Frontal cortex (tissue), 4 donors: ENCODE data around the gene POLR2B. TPM values are rescaled to one million over a fixed set of nuclear protein-coding genes. Genes with fewer than 3 reads are reported as not detected.
"Not testable (repeated sequence)": the region's sequence is repeated elsewhere in the genome, so short reads cannot be mapped to it uniquely, and the experiment has no call there.

ENCODE experiments used
- DNase-seq, 2 donors: peaks; one replicate each; pipeline ENCODE4 v3.0.0; 2012; ENCODE audit warnings: low spot score in 2 of 2
- FAIRE-seq: peaks from 2 replicates; lab custom pipeline; 2012; peaks lifted over from hg19 to GRCh38; lab: Jason Lieb, UNC
- total RNA-seq: library from RNA; depleted of rRNA; stranded (reverse); fragments of >200 nt; gene quantifications from one replicate; pipeline ENCODE4 v1.2.3, GENCODE V29; 2014
- donor health status: control.
- donor health status: control.
- donor health status: control.

Gene POLR2B
- total RNA-seq, 1 donor from 2014 or later = 247 TPM

GRCh38 chr4:57048590-57049304 is 70.1 kb downstream of the POLR2B start:
- FAIRE-seq = no peak
- DNase-seq = no peak

GRCh38 chr4:57051095-57051494 is 72.4 kb downstream of the POLR2B start:
- DNase-seq = no peak
- no peak for FAIRE-seq

- DNase-seq (no peak), FAIRE-seq (no peak)
Measured at GRCh38 chr4:57051524-57051923, 72.8 kb downstream of the POLR2B start.

- FAIRE-seq = no peak
Measured at GRCh38 chr4:57053508-57053907, 74.8 kb downstream of the POLR2B start.

GRCh38 chr4:57055886-57056285 is 77.2 kb downstream of the POLR2B start:
- no peak for DNase-seq
- no peak for FAIRE-seq

More at GRCh38 chr4:57053508-57053907, 74.8 kb downstream of the POLR2B start:
- no peak for DNase-seq

- DNase-seq (no peak), FAIRE-seq (no peak)
Measured at GRCh38 chr4:57059890-57060716, 81.4 kb downstream of the POLR2B start.

GRCh38 chr4:57060717-57061067 is 82.0 kb downstream of the POLR2B start:
- DNase-seq, FAIRE-seq: not testable (repeated sequence)

- DNase-seq = no peak
- no peak for FAIRE-seq
Measured at GRCh38 chr4:57061395-57061794, 82.7 kb downstream of the POLR2B start.

- DNase-seq (no peak), FAIRE-seq (no peak)
Measured at GRCh38 chr4:57063518-57063917, 84.8 kb downstream of the POLR2B start.

- DNase-seq = no peak
- no peak for FAIRE-seq
Measured at GRCh38 chr4:57064120-57064519, 85.4 kb downstream of the POLR2B start.

- DNase-seq (peak in 1 of 2 donors; percentile 20), FAIRE-seq (no peak)
Measured at GRCh38 chr4:57064811-57065711, 86.4 kb downstream of the POLR2B start.

GRCh38 chr4:57065730-57066482 is 87.2 kb downstream of the POLR2B start:
- FAIRE-seq (no peak), DNase-seq (no peak)

- DNase-seq (no peak), FAIRE-seq (no peak)
Measured at GRCh38 chr4:57068237-57068981, 89.7 kb downstream of the POLR2B start.

GRCh38 chr4:57070461-57070860 is 91.8 kb downstream of the POLR2B start:
- DNase-seq (no peak), FAIRE-seq (no peak)

- FAIRE-seq = no peak
- DNase-seq = no peak
Measured at GRCh38 chr4:57071326-57071725, 92.6 kb downstream of the POLR2B start.

- no peak for DNase-seq
- FAIRE-seq = no peak
Measured at GRCh38 chr4:57073559-57073958, 94.9 kb downstream of the POLR2B start.

- DNase-seq (no peak), FAIRE-seq (no peak)
Measured at GRCh38 chr4:57074744-57075143, 96.0 kb downstream of the POLR2B start.

GRCh38 chr4:57075367-57075766 is 96.7 kb downstream of the POLR2B start:
- DNase-seq = no peak
- no peak for FAIRE-seq

- FAIRE-seq = no peak
- DNase-seq = no peak
Measured at GRCh38 chr4:57076646-57077045, 98.0 kb downstream of the POLR2B start.
